ENCODE data around the gene TTYH1.
"Not testable (repeated sequence)": the region's sequence is repeated elsewhere in the genome, so short reads cannot be mapped to it uniquely, and the experiment has no call there.

TTYH1 gene

GRCh38 chr19:54446349-54446748 is 31.1 kb downstream of the TTYH1 start:
- DNase-seq, result not testable (repeated sequence)

- no peak for DNase-seq
Observed at GRCh38 chr19:54448040-54448773, 32.9 kb downstream of the TTYH1 start.

DNA sequence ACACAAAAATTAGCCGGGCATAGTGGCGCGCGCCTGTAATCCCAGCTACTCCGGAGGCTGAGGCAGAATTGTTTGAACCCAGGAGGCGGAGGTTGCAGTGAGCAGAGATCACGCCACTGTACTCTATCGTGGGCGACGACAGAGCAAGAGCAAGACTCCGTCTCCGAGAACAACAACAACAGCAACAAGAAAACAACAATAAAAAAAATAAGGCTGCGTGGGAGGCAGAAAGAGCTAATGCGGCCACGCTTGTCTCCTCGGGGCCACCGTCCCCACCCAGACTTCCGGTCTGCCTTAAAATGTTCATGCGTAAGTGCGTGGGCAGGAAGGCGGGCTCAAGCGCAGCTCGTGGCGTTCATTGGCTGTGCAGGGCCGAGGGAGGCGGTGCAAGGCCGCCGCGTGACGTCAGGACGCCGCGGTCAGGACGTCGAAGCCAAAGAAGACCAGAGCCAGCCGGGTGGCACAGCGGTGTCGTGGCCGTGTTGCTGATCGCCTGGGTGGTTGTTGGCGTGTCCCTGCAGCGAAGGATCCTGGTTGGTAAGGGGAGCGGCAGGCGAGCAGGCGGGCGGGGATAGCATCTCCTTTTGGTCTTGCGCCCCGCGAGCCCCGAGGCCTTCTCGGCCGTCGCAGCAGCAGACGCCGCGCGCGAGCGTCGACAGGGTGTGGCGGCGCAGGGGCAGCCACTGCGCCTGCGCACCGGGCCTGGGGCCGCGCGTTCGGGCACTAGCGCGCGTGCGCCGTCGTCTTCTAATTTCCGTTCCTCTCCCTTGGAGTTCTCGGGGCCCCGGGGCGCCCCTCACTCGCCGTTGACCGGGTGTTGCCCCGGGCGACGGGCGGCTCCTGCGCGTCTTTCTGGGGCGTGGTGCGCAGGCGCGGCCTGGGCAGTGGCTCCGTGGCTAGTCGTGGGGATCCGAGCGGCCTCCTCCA is 33.8 kb downstream of the TTYH1 start, which contains the start of gene LENG8:
TSS of gene LENG8 (plus strand) at position 426 of the 927 bp plus-strand sequence. CDS start 2,146 bp downstream, outside the sequence.
- DNase-seq, result peak; percentile 91

- DNase-seq, result no peak
Observed at GRCh38 chr19:54449701-54450069, 34.4 kb downstream of the TTYH1 start.

- no peak for DNase-seq
Observed at GRCh38 chr19:54451331-54451871, 36.1 kb downstream of the TTYH1 start.

- no peak for DNase-seq
Observed at GRCh38 chr19:54451997-54452396, 36.7 kb downstream of the TTYH1 start.

DNA sequence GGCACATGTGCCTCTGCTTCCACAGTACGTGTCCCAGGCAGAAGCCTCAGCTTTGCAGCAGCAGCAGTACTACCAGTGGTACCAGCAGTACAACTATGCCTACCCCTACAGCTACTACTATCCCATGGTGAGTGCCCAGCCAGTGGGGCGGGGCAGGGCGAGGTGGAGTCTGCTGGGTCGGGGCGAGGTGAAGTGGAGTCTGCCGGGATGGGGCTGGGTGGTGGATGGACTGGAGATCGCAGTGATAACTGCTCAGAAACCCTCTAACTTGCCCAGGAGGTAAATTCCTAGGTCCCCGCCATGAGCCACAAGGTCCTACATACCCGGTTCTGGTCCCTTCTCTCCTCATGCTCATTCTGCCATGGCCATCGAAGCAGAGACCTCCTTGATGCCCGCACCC is 37.4 kb downstream of the TTYH1 start:
- DNase-seq, result no peak

DNA sequence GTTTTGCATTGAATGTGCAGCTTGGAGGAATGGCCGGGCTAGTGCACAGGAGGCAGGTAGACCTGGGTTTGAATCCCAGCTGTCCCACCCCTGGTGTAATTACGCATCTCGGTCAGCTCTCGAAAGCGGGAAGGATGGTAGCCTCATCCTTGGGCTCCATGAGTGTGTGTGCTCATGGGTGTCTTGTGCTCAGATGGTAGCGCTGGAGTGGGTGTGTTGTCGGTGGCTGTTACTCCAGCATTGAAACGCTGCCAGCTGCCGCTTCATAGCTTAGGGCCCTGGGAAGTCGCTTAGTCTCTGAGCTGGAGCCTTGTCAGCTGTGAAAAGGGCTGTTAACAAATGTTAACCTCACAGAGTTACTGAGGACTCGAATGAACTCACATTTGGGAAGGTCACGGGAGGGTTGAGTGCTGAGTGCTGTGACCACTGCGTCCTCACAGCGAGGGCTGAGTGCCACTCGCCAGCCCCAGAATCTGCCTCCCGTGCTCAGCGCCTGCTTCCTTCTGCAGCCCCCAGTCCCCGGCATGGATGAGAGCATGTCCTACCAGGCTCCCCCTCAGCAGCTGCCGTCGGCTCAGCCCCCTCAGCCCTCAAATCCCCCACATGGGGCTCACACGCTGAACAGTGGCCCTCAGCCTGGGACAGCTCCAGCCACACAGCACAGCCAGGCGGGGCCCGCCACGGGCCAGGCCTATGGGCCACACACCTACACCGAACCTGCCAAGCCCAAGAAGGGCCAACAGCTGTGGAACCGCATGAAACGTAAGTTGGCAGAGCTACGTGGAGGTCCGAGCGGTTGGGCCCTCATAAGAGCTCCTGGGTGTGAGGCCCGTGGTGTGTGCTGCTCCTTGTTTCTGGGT is 38.9 kb downstream of the TTYH1 start:
- DNase-seq, result no peak

DNA sequence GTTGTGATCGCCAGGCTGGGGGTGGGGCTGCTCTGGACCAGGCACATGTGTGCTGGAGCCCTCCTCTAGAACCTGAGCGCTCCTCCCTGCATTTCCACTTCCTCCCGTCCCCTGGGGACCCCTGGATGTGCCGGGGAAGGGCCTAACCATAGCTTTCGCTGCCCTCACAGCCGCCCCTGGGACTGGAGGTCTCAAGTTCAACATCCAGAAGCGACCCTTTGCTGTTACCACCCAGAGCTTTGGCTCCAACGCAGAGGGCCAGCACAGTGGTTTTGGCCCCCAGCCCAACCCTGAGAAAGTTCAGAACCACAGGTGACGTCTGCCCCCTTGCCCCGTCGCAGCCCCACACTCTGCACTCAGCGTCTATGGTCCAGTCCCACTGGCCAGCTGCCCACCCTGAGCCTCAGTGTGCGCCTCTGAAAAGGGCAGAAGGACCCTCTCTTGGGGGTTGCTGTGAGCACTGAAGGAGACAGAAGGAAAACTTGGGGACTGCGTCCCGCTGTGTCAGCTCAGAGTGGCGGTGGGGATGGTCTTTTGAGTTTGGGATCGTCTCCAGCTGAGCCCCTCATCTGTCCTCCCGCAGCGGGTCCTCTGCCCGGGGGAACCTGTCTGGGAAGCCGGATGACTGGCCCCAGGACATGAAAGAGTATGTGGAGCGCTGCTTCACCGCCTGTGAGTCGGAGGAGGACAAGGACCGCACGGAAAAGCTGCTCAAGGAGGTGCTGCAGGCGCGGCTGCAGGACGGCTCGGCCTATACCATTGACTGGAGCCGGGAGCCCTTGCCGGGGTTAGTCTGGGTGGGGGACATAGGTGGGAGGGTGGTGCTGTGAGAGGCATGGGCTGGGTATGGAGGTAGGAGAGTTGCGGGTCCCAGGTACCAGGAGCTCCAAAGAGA is 39.8 kb downstream of the TTYH1 start:
- DNase-seq, result no peak

DNA sequence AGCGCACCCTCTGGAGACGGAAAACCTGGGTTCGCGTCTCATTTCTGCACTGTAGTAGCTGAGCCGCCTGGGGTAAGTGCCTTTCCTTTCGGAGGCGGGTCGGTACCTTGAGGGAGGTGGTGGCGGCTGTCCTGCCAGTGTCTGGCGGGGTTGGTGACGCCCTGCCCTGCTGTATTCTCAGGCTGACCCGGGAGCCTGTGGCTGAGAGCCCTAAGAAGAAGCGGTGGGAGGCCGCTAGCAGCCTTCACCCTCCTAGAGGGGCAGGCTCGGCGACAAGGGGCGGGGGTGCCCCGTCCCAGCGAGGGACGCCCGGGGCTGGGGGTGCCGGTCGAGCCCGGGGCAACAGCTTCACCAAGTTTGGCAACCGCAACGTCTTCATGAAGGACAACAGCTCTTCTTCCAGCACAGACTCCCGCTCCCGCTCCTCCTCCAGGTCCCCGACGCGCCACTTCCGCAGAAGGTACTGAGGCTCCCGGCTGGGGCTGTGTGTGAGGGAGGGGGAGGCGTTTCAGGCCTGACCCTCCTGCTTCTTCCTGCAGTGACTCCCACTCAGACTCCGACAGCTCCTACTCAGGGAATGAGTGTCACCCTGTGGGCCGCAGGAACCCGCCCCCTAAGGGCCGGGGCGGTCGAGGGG is 40.6 kb downstream of the TTYH1 start:
- DNase-seq, result no peak

DNA sequence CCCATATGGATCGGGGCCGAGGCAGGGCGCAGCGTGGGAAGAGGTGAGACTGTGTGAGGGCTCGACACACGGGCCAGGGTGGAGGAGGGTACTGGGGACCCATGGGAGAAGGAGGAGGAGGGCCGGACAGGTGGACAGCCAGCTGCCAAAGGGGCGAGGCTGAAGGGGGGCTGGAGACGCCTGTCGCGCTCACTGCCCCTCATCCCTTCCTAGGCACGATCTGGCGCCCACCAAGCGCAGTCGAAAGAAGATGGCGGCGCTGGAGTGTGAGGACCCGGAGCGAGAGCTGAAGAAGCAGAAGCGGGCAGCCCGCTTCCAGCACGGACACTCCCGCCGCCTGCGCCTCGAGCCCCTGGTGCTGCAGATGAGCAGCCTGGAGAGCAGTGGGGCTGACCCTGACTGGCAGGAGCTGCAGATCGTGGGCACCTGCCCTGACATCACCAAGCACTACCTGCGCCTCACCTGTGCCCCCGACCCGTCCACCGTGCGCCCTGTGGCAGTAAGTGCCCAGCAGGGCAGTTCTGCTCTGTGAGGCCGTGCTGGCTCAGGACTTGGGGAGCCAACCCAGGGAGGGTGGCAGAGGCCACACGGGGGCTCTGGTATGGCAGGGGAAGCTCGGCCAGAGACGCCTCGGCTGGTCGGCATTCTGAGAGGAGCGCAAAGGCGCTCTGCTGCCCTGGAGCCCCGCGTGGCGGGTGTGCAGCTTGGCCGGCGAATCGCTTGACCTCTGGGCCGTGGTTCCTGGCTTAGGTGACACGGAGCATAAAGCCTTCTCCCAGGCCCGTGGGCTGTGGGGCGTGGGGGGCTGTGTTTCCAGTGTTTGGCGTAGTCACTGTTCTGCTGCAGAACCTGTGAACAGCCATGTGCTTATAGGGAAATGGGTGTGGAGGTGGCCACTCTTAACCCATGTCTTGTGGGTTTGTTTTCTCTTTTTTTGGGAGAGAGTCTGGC is 41.4 kb downstream of the TTYH1 start:
- DNase-seq, result no peak

- DNase-seq, result no peak
Observed at GRCh38 chr19:54457773-54458647, 42.7 kb downstream of the TTYH1 start.

DNA sequence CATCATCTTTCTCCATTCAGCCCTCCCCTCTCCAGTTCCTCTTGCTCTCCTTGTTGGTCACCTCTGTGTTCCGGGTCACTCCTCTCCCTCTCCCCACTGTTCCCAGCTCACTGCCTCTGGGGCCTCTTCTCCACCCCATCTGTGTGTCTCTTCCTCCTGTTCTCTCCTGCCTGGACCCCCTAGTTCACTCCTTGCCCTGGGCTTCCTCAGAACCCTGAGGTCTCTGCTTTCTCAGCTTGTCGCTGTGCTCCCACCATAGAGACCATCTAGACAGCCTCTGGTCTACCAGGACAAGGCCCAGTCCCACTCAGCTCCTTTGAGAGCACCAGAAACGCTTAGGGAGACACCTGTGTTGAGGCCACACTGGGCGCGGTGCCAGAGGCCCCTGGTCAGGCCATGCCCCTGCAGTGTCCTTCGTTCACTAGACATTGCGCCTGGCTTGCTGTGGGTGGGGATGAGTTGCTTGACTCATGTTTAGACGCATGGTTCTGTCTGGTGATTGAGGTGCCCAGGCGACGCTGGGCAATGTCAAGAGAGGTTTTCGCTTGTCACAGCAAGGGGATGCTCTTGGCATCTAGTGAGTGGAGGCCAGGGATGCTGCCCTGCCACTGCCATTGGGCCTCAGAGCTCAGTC is 43.5 kb downstream of the TTYH1 start:
- DNase-seq, result no peak

DNA sequence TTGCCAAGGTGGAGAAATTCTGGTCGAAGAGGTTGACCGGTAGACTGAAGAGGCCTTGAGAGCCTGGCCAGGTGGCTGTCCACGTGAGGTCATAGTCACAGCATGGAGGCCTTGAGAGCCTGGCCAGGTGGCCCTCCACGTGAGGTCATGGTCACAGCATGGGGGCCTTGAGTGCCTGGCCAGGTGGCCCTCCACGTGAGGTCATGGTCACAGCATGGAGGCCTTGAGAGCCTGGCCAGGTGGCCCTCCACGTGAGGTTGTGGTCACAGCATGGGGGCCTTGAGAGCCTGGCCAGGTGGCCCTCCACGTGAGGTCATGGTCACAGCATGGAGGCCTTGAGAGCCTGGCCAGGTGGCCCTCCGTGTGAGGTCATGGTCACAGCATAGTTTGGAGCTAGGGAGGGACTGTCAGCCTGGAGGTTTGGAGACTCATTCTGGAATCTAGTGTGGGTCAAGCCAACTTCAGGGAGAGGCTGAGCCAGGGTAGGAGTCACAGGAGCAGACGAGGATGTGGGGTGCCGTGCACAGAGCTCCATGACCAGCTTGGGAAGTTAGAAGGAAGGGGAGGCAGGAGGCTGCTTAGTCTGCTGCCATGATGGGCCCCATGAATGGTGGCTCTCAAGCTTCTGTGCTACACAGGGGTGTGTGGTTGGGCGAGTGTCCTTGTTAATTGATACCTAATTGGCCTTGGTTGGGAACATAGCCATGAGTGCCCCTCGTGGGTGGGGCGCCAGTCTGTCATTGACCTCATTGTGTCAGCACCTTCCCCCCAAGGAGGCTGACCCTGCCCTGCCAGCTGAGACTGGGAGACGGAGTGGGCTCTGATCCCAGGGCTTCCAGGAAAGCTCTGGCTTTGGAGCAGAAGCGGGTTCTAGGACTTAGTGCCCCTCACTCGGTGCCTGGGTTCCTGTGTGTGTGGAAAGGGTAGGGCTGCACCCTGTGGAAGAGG is 44.3 kb downstream of the TTYH1 start:
- no peak for DNase-seq

DNA sequence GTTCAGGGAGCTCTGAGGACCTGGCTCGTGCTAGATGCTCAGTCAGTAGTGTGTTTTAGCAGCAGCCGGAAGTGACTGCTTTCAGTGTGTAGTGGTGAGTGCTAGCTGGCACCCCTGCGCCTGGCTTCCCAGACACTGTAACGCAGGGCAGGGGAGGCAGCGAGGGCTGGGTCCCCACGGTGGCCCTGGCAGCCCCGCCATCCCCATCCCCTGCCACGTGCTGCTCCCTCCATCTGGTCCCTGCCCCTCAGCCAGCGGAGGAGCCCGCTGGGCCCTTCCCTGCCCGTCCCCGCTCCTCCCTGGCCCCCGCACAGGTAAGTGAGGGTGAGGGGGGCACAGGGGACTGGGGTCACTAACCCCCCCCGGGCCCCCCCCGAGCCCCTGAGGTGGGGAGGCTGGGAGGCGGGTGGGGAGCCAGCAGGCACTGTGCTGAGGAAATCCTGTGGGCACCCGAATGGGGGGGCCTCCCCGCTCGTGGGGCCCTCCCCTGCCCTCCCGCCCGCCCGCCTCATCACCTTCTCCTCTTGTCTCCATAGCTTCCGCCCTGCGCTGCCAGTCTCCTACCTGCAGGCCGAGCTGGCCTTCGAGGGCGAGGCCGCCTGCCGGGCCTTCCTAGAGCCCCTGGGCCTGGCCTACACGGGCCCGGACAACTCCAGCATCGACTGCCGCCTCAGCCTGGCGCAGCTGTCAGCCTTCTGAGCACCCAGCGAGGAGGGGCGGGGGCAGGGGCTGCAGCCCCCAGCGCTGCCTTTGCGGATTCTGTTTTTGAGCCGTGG is 45.2 kb downstream of the TTYH1 start:
- no peak for DNase-seq

- no peak for DNase-seq
Observed at GRCh38 chr19:54461210-54461609, 45.9 kb downstream of the TTYH1 start.
